Erythroblast (primary cell): ENCODE measurements around the gene CTSC.

Source experiments
- DNase-seq, 2 experiments: peaks; one replicate each; lab custom pipeline; 2025; lab: John Stamatoyannopoulos, UW
- GATA1 ChIP-seq: IDR thresholded peaks from 2 replicates; pipeline ENCODE4 v1.6.1; 2011; ENCODE audit warnings: low read depth, mild to moderate bottlenecking, control low read depth, low read length, moderate library complexity
- POLR2A ChIP-seq: IDR thresholded peaks from 2 replicates; pipeline ENCODE4 v1.6.1; 2011; ENCODE audit warnings: mild to moderate bottlenecking, low read length

CTSC gene

DNA sequence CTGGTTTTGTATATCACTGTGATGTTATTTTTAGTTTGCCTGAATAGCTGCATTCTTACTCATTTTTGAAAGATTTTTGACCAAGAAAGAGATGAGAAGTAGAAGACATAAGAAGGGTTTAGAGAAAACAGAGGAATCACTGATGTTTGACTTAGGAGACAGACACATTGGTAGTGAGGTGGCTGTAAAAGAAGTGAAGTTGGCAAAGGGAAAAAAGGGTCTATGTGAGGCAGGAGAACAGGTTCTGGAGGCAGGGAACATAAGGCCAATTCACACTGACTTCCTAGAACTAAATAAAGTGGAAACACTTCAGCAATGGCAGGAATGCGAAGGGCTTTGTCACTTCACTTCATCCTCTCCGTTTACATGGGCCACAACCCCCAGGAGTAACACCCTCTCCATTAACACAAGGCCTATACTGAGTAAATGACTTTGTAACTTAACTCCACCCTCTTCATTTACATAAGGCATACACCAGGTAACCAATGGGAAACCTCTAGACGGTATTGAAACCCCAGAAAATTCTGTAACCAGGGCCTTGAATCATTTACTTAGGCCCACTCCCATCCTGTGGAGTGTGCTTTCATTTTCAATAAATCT, 36.5 kb downstream of the CTSC start:
- no peak for DNase-seq
- TF ChIP-seq GATA1 (no peak), POLR2A (no peak)

DNA sequence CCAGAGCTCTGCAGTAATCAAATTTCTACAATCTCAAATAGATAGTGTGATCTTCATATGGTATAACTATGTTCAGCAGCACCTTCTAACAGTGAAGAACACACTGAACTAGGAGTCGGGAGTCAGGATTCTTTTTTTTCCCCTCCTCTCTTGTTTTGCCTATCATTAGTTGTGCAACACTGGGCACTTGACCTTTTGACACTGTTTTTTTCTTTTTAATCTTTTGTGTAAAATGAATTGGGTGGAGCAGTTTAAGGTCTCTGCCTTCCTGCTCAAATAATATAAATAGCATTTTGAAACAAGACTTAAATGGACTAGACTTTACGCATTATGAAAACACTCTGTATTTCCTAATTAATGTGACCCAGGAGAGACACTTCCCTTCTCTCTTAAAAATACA, 39.7 kb downstream of the CTSC start:
- DNase-seq: no peak
- no peak for TF ChIP-seq POLR2A
- TF ChIP-seq GATA1: no peak

DNA sequence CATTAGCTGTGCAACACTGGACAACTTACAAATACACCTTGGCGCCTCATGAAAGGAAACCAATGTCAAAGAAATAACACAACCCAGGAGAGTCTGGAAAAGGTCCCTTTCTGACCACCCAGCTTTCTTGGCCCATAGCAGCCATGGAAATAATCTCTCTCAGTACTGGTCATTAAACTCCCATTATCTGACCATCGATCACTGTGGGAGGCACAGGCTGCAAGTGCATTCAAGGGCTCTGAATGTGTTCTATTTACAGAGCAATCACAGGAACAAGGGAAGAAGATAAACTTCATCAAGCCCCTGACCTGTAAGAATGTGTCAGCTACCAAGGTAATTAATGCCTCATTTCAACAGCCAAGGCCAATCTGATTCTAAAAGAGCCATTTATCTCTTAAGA, 40.1 kb downstream of the CTSC start:
- TF ChIP-seq POLR2A: no peak
- no peak for TF ChIP-seq GATA1

DNA sequence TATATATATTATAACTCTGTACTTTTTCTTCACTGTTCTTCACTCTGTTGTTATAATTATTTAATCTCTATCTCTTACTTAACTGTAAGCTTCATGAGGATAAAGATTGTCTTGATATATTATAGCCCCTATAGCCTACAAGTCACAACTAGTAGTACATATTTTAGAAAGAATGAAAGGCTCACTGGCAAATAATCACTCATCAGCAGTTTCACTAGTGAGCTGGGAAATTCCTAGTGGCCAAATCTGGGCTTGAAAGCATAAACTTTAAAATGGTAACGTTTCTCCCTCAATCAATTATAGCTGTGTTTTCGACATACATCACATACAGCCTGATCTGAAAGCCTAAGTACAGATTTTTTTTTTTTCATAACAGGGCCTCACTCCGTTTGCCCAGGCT, 42.5 kb downstream of the CTSC start:
- no peak for TF ChIP-seq GATA1
- TF ChIP-seq POLR2A: no peak
- no peak for DNase-seq

More for the DNA sequence above, 40.1 kb downstream of the CTSC start:
- DNase-seq: peak in 1 of 2 experiments; percentile 2

DNA sequence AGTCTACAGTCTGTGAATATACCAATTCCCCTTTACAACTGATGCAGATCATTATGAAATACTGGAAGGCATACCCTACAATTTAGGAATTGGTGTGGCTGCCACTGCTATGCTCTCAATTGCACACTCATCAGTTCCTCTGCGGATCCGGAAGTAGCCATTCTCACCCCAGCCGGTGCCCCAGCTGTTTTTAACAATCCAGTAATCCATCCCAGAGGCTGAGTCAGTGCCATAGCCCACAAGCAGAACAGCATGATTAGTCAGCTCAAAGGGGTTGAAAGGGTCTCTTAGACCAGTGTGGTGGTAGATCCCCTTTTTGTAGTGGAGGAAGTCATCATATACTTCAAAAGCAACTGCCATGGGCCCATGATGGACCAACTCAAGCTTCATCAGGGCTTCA, 43.6 kb downstream of the CTSC start:
- TF ChIP-seq GATA1 (no peak), POLR2A (no peak)
- DNase-seq: no peak

DNA sequence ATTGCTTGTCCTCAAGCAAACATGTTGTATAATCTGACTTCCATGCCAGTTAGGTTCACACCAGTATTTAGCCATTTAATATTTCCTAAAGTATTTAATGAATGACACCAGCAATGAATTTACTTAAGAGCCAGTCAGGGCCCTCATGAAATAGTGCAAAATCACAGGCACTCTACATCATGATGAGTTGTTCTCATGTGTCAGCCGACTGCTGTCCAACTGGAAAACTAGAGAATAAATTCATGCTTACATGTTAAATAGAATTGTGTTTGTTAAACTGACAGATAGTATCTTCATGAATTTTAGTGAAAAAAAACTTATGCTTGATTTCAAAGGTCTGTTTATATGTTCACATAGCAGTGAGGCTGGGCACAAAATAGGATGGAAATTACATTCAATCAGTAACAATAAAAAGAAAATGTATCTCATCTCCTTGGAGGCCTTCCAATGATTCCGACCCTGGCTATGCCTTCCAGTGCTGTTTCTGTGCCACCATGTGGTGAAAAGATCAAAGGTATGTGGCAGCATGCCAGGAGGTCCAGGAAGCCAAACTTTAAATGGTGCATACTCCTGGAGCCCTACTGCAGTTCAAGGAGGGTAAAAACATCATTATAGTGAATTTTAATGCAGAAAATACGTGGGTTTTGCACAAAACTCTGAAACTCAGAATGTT, 45.2 kb downstream of the CTSC start:
- DNase-seq: no peak
- TF ChIP-seq POLR2A (no peak), GATA1 (no peak)

DNA sequence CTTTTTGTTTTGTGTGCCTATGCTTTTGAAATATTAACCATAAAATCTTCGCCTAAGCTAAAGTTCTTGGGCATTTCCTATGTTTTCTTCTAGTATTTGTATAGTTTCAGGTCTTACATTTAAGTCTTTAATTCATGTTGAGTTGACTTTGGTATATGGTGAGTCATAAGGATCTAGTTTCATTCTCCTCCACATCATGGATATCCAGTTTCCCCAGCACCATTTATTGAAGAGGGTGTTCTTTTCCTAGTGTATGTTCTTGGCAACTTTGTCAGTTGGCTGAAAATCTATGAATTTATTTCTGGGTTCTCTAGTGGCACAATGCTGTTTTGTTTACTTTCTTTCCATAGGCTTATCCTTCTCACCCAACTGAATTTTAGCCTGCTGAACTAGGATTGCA, 49.0 kb downstream of the CTSC start:
- no peak for DNase-seq
- TF ChIP-seq POLR2A (no peak), GATA1 (no peak)

DNA sequence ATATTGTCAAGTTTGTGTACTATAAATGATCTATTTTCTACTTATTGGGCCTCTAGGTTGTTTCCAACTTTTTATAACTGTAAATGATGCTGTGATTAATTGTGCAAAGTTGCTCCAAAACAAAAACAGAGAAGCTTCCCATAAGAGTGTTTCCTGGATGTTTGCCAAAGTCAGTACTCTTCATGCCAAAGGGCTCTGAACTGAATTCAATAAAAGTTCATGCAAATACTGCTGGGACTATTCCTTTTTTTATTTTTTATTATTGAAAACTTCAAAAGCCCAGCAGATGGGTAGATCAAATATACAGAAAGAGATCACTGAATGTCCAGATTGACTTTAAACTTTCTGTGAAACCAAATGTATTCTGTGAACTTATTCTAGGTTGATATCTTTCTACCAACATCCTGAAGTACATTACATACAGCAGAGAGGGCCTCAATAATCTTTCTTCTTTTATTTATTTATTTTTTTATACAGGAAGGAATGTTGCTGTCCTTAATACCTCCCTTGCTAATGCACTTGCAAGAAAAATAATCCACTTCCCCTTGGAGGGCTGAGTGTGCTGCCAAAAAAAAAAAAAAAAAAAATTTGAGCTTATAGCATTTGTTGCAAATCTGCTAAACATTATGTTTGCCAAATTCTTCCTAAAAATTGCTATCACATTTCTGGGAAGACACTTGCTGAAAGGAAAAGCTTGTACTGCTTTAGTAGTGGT, 53.0 kb downstream of the CTSC start:
- DNase-seq: no peak
- TF ChIP-seq POLR2A (no peak), GATA1 (no peak)

DNA sequence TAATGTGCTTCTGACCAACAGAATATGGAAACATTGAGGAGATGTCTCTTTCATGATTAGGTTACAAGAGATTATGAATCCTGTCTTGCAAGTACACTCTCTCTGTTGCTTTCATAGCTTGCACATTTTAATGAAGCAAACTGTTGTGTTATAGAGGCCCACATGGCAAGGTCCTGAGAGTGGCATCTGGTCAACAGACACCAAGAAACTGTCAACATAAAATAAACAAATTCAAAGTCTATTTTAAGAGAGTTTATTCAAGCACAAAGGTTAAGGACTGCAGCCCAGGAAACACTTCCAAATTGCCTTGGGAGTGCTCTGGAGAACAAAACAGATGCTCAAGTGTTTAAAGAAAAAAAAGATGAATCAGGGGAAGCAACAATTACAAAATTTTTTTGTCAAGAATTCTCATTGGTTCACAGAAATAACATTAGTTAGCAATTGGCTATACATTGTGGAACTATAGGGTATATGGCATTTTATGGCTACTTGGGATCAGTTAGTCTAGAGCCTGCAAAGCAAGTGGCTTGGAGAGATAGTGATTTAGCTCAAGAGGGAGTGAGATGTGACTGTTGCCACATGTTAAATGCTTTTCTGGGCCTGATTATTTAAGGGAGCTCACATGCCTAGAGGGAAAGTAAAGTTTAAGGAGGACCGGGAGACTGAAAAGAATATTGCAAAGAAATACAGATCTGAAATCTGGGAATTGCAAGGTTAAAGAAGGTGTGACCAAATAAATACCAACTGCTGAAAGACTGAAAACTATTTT, 54.6 kb downstream of the CTSC start:
- TF ChIP-seq POLR2A (no peak), GATA1 (no peak)
- no peak for DNase-seq

DNA sequence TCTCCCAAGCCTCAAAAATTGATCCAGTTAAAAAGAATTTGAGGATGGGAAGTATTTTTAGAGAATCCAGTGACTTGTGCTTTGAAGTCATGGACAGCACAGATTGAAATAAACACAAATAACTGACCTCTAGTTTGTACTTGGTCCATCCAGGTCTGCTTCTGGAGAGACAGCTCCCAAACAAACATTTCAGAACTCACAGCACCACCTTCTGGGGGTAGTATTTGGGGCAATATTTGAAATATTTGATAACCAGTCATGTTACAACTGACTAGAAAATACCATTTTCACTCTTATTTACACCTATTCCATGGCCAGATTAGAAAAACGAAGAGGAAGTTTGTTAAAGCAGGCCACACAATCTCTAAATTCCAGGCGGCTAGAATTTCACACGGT, 56.2 kb downstream of the CTSC start:
- no peak for DNase-seq

DNA sequence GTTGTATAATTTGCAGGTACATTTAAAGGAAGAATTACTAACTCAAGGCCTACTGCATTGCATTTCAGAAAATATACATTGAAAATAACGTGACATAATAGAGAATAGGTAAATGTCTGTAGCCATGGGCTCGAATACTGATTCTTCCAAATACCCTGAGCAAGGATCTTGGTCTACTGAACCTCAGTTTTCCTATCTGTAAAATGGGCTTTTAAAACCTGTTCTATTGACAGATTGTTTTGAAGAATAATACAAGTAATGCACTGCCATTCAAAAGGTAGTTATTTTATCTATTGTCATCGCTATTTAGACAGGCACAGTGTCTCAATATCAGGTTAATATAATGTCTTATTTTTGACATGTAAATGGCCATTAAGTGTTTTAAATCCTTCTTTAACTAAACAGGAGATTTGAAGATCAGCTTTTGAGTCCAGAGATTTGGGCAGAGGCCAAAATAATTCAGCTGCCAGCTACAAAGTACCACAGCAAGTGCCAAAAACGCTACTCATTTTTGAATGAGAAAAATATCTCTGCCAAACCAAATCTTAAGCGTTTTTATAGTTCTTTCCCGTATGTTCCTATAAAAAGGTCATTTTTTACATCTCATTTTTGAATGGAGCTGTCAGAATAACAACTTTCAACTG, 56.7 kb downstream of the CTSC start:
- no peak for DNase-seq
- TF ChIP-seq GATA1 (no peak), POLR2A (no peak)

More for the DNA sequence above, 56.2 kb downstream of the CTSC start:
- TF ChIP-seq GATA1 (no peak), POLR2A (no peak)

DNA sequence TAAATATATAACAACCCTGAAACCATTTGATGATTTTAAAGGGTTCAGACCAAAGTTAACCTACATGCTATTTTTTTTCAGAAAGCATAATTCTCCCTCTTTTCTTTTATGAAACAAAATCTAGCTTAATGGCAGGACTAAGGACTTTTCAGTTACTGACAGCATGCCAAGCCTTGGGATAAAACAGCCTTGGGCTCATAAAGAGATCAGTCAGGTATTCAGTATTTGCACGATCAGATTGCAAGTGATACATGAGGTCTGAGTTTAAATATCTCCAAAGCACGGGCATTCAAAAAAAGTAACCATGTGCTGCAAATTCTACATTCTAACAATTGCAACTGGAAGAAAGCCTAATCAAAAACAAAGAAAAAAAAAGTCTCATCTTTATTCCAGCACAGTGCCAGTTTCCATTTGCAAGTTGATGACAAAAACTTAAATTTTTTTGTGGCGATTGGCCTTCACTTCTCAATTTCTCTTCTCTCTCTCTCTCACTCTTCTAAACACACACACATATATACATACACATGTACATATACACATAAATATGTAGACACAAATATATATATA, 60.1 kb downstream of the CTSC start:
- TF ChIP-seq GATA1 (no peak), POLR2A (no peak)
- DNase-seq: no peak

DNA sequence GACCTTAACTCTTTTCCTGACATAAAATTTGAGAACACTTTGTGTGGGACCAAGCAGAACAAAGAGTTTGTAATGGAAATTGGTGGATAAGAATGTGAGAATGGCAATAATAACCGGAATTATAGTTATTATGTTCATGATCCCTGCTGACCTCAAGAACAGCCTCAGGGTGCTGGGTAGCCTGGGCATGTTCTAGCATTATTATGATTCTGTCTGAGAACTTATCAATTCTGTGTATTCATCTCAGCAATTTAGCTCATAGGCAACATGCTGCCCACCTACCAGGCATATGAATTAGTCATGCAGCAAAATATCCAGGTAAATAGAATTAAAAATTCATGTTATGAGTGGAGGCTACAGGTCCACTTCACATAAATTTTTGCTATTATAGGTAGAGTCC, 61.9 kb downstream of the CTSC start:
- TF ChIP-seq POLR2A (no peak), GATA1 (no peak)
- DNase-seq: no peak

DNA sequence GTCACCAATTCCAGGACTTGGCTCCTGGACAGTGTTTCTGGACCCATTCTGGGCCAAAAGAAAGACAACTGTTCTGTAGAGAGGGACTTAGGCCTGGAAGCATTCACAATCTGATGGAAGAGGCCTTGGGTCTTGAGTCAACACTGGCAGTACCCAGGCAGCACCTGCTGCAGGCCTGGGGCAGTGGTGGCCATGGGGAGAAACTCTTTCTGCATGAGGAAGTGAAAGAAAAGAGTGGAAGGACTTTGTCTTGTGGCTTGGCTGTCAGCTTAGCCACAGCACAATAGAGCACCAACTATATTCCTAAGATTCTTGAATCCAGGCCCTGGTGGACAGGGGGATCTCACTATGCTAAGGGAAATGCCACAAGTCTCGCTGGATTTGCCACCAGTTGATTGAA, 70.6 kb downstream of the CTSC start:
- no peak for TF ChIP-seq GATA1
- TF ChIP-seq POLR2A: no peak
- no peak for DNase-seq
